ENCODE data around the gene LRP4. TPM values are rescaled to one million over a fixed set of nuclear protein-coding genes. Genes with fewer than 3 reads are reported as not detected.

Gene LRP4
- total RNA-seq, 2 donors from 2014 or later, result 10.6 to 20.4 TPM

DNA sequence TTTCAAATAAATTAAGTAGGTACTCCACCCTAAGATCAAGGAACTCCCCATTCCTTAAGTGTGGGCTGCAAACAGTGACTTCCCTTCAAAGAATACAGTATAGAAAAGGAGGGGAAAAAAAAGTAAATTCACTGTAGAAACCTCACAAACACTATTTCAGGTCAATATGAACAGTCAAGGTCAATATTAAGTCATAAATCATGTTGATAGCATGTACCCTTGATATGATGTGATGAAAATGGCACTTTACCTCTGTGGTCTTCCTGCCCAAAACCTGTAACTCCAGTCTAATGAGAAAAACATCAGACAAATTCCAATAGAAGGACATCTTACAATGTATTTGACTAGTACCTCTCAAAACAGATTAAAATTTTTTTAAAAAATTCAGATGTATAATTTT lies 80.5 kb downstream of the LRP4 start:
- H3K9me3 ChIP-seq, result no peaks in the 10 kb centered on the region
- no peak for ATAC-seq
- DNase-seq, result no peak
- no peak overlapping the region for H3K4me3 ChIP-seq
- H3K27me3 ChIP-seq, result no peaks in the 10 kb centered on the region
- no peaks in the 10 kb centered on the region for H3K36me3 ChIP-seq (replicated peaks in 1 of 2; ENCODE audit: insufficient read depth in 1 of 2, low read depth in 2 of 2)
- no peak overlapping the region for H3K27ac ChIP-seq
- intact Hi-C loops (cut with DNase I), result no loop called here
- peaks cover 12% of the 10 kb centered on the region for H3K4me1 ChIP-seq
- TF ChIP-seq POLR2A (IDR thresholded peaks at IDR 0.05), result no peak
- TF ChIP-seq CTCF (IDR thresholded peaks at IDR 0.05), result no peak

GRCh38 chr11:46836870-46837269 lies 81.5 kb downstream of the LRP4 start:
- intact Hi-C loops (cut with DNase I), result no loop called here
- no peaks in the 10 kb centered on the region for H3K27me3 ChIP-seq
- no peak overlapping the region for H3K4me3 ChIP-seq
- TF ChIP-seq POLR2A (IDR thresholded peaks at IDR 0.05) (no peak), CTCF (IDR thresholded peaks at IDR 0.05) (no peak)
- no peaks in the 10 kb centered on the region for H3K9me3 ChIP-seq
- H3K4me1 ChIP-seq, result peaks cover 12% of the 10 kb centered on the region
- ATAC-seq, result no peak
- H3K27ac ChIP-seq, result no peak overlapping the region
- no peak for DNase-seq
- H3K36me3 ChIP-seq (replicated peaks in 1 of 2; ENCODE audit: insufficient read depth in 1 of 2, low read depth in 2 of 2), result no peaks in the 10 kb centered on the region

DNA sequence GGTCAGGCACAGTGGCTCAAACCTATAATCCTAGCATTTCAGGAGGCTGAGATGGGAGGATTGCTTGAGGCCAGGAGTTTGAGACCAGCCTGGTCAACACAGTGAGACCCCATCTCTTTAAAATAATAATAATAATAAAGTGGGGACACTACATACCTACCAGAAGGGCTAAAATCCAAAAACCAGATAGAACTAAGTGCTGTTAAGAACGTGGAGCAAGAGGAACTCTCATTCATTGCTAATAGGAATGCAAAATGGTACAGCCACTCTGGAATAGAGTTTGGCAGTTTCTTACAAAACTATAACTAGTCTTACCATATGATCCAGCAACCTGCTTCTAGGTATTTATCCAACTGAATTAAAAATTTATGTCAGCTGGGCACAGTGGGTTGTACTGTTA lies 81.9 kb downstream of the LRP4 start:
- DNase-seq, result no peak
- intact Hi-C loops (cut with DNase I), result no loop called here
- TF ChIP-seq POLR2A (IDR thresholded peaks at IDR 0.05), result no peak
- no peak for TF ChIP-seq CTCF (IDR thresholded peaks at IDR 0.05)
- H3K36me3 ChIP-seq (replicated peaks in 1 of 2; ENCODE audit: insufficient read depth in 1 of 2, low read depth in 2 of 2), result no peaks in the 10 kb centered on the region
- H3K27ac ChIP-seq, result no peak overlapping the region
- H3K4me1 ChIP-seq, result peaks cover 12% of the 10 kb centered on the region
- H3K4me3 ChIP-seq, result no peak overlapping the region
- no peak for ATAC-seq
- no peaks in the 10 kb centered on the region for H3K9me3 ChIP-seq
- 96 to 100% methylated on average over 1 of the region's 1 CpG for WGBS, 2 donors
- no peaks in the 10 kb centered on the region for H3K27me3 ChIP-seq

DNA sequence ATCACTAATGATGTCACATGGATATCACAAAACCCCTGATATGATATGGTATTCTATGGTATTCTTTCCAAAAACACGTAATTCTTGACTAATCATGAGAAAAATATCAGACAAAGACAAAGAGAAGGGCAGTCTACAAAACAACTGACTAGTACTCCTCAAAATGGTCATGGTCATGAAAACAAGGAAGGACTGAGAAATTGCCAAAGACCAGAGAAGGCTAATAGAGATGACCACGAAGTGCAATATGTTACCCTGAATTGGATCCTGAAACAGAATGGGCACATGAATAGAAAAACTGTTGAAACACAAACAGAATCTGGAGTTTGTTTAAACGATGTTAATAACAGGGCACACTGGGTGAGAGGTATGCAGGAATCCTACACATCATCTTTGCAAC lies 82.5 kb downstream of the LRP4 start:
- ATAC-seq (no peak), DNase-seq (no peak)
- TF ChIP-seq CTCF (IDR thresholded peaks at IDR 0.05) (no peak), POLR2A (IDR thresholded peaks at IDR 0.05) (no peak)

DNA sequence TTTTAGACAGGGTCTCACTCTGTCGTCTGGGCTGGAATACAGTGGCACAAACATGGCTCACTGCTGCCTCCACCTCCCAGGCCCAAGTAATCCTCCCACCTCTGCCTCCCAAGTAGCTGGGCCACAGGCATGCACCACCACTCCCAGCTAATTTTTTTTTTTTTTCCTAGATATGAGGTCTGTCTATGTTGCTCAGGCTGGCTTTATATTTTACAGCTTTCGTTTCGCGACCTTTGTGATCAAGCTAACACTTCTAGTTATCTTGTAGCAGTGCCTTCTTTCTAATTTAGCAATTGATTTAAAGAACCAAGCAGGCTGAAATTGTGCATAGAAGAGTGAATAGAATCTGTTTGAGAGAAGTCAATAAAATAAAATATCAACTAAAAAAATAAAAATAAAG lies 83.5 kb downstream of the LRP4 start:
- no peak for DNase-seq
- peaks cover 12% of the 10 kb centered on the region for H3K4me1 ChIP-seq
- intact Hi-C loops (cut with DNase I), result no loop called here
- WGBS, 2 donors, result 89 to 96% methylated on average over 4 of the region's 4 CpGs
- TF ChIP-seq CTCF (IDR thresholded peaks at IDR 0.05) (no peak), POLR2A (IDR thresholded peaks at IDR 0.05) (no peak)
- no peaks in the 10 kb centered on the region for H3K36me3 ChIP-seq (replicated peaks in 1 of 2; ENCODE audit: insufficient read depth in 1 of 2, low read depth in 2 of 2)
- ATAC-seq, result no peak
- H3K27me3 ChIP-seq, result no peaks in the 10 kb centered on the region
- H3K27ac ChIP-seq, result no peak overlapping the region
- H3K9me3 ChIP-seq, result no peaks in the 10 kb centered on the region
- no peak overlapping the region for H3K4me3 ChIP-seq

More for the DNA sequence above, 82.5 kb downstream of the LRP4 start:
- H3K4me1 ChIP-seq, result peaks cover 12% of the 10 kb centered on the region
- intact Hi-C loops (cut with DNase I), result no loop called here
- no peaks in the 10 kb centered on the region for H3K27me3 ChIP-seq
- H3K27ac ChIP-seq, result no peak overlapping the region
- H3K4me3 ChIP-seq, result no peak overlapping the region
- no peaks in the 10 kb centered on the region for H3K9me3 ChIP-seq
- no peaks in the 10 kb centered on the region for H3K36me3 ChIP-seq (replicated peaks in 1 of 2; ENCODE audit: insufficient read depth in 1 of 2, low read depth in 2 of 2)
- 59 to 61% methylated on average over 3 of the region's 3 CpGs for WGBS, 2 donors

All from body of pancreas (tissue), 4 donors.